Left forelimb (tissue), 1 donor: ENCODE measurements around the gene MCUB.
"Not testable (repeated sequence)": the region's sequence is repeated elsewhere in the genome, so short reads cannot be mapped to it uniquely, and the experiment has no call there.

Source experiments
- DNase-seq: peaks from one replicate; pipeline ENCODE4 v3.0.0-alpha.2; 2018; ENCODE audit warnings: low spot score

Gene MCUB

DNA sequence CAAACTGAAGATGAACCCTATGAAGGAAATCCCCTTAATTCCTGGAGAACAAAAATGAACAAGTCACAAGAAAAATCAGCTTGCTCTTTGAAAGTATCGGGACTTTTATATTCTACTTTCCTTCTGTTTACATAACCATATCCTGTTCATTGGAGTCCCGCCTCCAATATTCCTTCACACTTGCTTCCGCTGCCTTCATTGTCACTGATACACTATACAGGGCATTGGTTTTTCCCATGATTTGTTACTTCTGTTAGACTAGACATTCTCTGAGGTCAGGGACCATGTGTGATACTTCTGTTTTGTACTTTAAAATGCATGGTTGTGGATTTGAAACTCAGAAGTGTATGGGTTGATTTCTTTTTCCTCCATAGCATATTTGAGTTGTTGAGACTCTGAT lies 18.8 kb downstream of the MCUB start:
- DNase-seq = no peak

DNA sequence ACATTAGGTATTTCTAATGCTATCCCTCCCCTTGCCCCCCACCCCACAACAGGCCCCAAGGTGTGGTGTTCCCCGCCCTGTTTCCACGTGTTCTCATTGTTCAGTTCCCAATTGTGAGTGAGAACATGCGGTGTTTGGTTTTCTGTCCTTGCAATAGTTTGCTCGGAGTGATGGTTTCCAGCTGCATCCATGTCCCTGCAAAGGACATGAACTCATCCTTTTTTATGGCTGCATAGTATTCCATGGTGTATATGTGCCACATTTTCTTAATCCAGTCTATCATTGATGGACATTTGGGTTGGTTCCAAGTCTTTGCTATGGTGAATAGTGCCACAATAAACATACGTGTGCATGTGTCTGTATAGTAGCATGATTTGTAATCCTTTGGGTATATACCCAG lies 20.0 kb downstream of the MCUB start:
- not testable (repeated sequence) for DNase-seq

GRCh38 chr4:109588176-109588575 lies 28.1 kb downstream of the MCUB start:
- DNase-seq = no peak

DNA sequence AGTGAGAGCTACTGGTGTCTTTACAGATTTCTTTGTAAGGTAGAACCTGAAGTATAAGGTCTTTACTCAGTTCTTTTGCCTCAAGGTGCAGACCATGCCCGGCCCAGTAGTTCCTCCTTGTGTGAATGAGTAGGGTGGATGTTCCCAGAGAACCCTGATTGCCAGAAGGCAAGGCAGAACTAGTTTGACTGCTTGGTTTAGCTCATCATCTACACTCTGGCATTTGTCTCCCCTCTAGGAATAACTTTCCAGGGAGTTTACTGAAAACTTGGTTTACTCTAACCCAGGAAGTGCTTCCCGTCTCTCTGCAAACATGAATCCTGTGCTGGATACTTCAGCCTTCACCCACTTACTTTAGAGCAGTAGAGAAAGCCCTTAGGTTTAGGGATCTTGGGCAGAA lies 29.1 kb downstream of the MCUB start:
- no peak for DNase-seq

GRCh38 chr4:109589605-109590004 lies 29.6 kb downstream of the MCUB start:
- no peak for DNase-seq

- DNase-seq = no peak
Measured at GRCh38 chr4:109590905-109591304, 30.9 kb downstream of the MCUB start.

DNA sequence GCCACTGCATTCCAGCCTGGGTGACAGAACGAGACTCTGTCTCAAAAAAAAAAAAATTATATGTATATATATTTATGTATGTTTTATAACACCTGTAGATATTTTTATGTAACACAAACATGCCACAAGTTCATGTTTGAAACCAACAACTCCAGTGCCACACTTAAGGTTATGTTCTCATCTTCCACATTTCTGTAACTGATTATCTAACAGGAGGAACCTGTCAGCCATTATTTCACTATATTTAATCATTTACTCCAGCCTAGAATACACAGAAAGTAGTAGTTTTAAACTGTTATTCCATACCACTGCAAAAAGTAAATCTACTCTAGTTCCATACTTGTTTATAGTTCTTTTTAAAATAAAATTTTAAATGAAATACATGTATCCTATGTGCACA lies 32.3 kb downstream of the MCUB start:
- DNase-seq = no peak

GRCh38 chr4:109595123-109595522 lies 35.1 kb downstream of the MCUB start:
- DNase-seq = not testable (repeated sequence)

- not testable (repeated sequence) for DNase-seq
Measured at GRCh38 chr4:109596420-109597085, 36.5 kb downstream of the MCUB start.

DNA sequence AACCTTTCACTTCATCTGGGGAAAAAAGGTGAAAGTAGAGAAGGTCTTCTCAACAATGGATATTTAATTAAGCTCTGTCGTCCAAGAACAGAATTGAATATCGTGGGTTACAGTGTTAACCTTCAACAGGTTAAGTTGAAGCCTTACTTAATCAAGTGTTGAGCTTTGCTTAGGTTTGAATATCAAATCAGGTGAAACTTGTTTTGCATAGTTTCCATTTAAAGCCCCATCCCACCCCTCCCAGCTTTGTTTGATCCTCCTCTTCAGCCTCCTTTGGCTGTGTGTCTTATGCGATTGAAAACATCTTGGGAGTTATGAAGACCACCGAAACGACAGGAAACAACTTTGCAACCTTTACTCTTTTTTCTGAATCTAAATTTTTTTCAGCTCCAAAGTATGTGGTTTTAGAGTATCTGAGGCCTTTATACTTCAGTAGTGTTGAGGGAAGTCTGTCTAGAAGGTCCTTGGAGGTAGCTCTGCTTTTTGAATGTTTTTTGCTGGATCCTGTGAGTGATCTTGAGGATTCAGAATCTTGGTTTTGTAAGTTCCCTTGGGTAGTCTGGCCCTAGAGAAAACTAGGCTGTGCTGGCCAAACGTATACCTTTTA lies 39.1 kb downstream of the MCUB start:
- DNase-seq = no peak

GRCh38 chr4:109600431-109600830 lies 40.4 kb downstream of the MCUB start:
- DNase-seq = no peak

- no peak for DNase-seq
Measured at GRCh38 chr4:109601336-109601735, 41.3 kb downstream of the MCUB start.

DNA sequence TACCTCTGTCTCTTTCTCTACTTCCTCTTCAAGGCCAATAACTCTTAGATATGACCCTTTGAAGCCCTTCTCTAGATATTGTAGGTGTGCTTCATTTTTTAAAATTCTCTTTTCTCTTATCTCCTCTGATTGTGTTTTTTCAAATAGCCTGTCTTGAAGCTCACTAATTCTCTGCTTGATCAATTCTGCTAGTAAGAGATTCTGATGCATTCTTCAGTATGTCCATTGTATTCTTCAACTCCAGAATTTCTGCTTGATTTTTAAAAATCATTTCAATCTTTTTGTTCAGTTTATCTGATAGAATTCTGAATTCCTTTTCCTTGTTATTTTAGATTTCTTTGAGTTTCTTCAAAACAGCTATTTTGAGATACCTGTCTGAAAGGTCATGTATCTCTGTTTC lies 47.9 kb downstream of the MCUB start:
- DNase-seq = no peak

DNA sequence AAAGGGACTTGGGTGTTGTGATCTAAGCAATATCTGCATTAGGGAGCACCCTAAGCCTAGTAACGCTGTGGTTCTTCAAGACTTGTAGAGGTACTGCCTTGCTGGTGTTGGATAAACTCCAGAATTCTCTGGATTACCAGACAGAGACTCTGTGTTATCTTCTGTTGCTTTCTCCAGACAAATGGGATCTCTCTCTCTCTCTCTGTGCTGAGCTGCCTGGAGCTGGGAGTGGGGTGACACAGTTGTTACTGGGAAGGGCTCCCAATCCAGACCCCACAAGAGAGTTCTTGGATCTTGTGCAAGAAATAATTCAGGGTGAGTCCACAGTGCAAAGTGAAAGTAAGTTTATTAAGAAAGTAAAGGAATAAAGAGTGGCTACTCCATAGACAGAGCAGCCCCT lies 48.8 kb downstream of the MCUB start:
- no peak for DNase-seq

DNA sequence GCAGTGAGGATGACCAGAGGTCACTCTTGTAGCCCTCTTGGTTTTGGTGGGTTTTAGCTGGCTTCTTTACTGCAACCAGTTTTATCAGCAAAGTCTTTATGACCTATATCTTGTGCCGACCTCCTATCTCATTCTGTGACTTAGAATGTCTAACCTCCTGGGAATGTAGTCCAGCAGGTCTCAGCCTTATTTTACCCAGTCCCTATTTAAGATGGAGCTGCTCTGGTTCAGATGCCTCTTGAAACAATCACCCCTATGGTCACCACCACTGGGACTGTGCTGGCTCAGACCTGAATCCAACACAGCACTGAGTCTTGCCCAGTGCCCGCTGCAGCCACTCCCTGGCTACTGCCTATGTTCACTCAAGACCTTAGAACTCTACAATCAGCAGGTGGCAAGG lies 49.4 kb downstream of the MCUB start:
- DNase-seq = no peak

- no peak for DNase-seq
Measured at GRCh38 chr4:109610489-109610888, 50.4 kb downstream of the MCUB start.

- no peak for DNase-seq
Measured at GRCh38 chr4:109611045-109611646, 51.1 kb downstream of the MCUB start.

DNA sequence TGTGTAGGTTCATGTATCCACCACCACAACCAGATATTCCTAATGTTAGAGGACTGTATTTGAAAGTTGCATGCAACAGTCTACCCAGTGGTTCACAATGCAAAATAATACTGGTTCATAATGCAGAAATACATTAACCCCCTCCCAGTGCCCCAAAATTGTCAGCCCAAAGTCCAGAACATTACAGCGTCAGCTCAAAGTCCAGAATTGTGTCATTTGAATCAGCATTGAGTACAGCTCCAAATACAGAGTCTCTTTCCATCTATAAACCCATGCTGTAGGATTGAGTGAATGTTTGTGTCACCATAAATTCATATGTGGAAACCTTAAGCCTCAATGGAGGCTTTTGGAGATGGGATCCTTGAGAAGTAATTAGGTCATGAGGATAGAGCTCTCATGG lies 54.0 kb downstream of the MCUB start:
- no peak for DNase-seq

DNA sequence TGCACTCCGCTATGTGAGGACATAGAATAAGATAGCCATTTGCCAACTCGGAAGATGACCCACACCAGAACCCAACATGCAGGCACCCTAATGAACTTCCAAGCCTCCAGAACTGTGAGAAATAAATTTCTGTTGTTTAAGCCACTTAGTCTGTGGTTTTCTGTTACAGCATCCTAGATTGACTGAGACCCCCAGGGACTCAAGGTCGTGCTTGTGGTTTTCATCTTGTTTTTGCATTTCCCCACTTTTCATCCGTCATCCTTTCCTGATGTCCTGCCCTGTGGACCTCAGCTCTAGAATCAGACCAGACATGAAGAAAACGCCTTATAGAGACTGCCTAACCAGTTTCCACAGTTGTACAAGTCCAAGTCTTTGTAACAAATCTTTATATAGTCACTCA lies 54.4 kb downstream of the MCUB start:
- no peak for DNase-seq

GRCh38 chr4:109615742-109616141 lies 55.7 kb downstream of the MCUB start:
- DNase-seq = no peak

GRCh38 chr4:109616243-109616642 lies 56.2 kb downstream of the MCUB start:
- DNase-seq = no peak

GRCh38 chr4:109622626-109623025 lies 62.6 kb downstream of the MCUB start:
- DNase-seq = no peak

- no peak for DNase-seq
Measured at GRCh38 chr4:109624536-109624935, 64.5 kb downstream of the MCUB start.

GRCh38 chr4:109627361-109627760 lies 67.3 kb downstream of the MCUB start:
- DNase-seq = no peak
